HG03139 (cell line): ENCODE measurements around the gene PTPRN2.
A peak's percentile ranks its signal among the peaks of the same experiment; 100 is the strongest.

ENCODE experiments used
- ATAC-seq: cut with Tn5 transposase; IDR thresholded peaks from one replicate; pipeline ENCODE4 v1.9.1; 2021; ENCODE audit not compliant: unreplicated experiment

The PTPRN2 gene

GRCh38 chr7:158556721-158557440, 30.7 kb downstream of the PTPRN2 start:
- no peak for ATAC-seq

GRCh38 chr7:158555034-158555520, 32.5 kb downstream of the PTPRN2 start:
- ATAC-seq: no peak

GRCh38 chr7:158550886-158551452, 36.7 kb downstream of the PTPRN2 start:
- no peak for ATAC-seq

DNA sequence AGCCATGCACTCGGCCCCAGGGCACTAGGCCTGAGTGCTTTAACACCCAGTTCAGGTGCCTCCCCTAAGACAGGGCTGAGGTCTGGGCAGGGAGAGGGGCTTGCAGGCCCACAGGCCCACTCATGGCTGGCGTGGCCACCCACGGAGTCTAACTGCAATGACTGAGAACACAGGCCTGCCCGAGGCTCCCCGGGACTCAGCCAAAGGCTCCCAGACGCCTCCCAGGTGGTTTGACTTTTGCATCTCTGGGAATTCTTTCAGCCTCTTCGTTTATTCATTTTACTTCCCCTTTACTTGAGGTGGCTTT, 37.3 kb downstream of the PTPRN2 start:
- no peak for ATAC-seq

DNA sequence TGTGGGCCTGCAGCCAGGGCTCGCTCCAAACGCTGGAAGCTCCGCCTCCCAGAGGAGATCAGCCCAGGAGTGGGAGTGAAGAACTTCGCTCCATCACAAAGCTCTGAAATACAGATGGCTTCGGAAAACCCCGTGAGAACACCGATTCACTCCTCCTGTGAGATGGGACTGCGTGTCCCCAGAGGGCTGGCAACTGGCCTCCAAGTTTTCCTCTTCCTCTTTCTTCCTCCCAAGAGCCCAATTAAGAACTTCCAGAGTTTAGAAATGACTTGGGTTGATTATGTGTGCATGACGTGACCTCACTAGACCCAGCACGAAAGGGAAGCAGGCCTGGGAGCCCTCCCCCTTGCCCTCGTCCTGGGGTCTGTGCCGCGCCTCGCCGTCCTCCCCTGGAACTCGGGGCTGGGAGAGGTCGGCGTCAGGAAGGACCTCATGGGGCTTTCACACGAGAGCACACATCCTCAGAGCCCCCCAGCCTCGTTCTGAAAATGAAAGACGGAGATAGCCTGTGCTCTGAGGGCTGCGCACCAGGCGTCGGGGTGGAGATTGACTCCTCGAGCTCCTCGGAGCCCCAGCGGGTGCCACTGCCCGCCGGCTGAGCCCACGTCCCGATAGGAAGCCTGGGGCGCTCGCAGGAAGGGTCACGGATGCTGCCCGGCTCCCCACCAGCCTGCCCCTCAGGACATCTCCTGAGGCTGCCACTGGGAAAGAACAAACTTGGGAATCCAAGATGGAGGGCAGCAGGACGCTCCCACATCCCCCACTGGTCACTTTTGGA, 37.8 kb downstream of the PTPRN2 start:
- ATAC-seq: no peak

- no peak for ATAC-seq
These were observed 38.4 kb downstream of the PTPRN2 start for GRCh38 chr7:158549176-158549615.

DNA sequence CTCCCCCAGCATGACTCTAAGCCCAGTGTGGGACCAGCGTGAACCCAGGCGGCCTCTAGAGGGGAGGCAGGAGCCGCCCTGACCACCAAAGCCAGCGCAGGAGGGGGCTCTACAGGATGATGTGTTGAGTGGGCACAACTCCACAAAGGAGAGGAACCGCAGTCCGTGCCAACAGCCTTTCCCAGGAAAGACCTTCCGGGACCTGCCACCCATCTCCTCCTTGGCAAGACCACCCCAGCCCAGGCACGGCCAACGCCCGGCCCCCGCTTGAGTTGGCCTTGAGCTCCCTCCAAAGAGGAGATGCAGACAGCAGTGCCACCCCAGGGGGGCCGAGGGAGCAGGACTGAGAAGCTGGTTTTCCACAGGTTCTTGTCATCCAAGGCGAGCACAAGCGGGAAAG, 38.9 kb downstream of the PTPRN2 start:
- no peak for ATAC-seq

GRCh38 chr7:158547817-158548216, 39.8 kb downstream of the PTPRN2 start:
- no peak for ATAC-seq

DNA sequence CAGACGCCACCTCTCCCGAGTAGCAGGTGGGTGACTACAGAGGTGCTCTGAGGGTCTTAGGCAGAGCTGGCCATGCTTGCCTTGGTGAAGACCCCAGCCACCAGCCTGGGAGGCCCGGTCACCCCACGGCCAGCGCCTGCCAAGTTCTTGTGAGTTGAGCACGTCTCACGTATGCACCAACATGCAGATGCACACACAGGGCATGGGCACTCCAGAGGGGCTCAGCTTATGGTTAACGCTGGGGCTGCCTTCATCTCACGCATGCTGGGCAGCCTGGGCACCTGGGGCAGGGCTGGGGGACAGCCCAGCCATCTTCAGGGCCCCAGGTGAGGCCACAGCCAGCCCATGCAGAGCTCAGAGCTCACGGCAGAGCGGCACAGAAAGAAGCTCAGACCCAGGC, 41.0 kb downstream of the PTPRN2 start:
- ATAC-seq: no peak

GRCh38 chr7:158546214-158546613, 41.4 kb downstream of the PTPRN2 start:
- no peak for ATAC-seq

DNA sequence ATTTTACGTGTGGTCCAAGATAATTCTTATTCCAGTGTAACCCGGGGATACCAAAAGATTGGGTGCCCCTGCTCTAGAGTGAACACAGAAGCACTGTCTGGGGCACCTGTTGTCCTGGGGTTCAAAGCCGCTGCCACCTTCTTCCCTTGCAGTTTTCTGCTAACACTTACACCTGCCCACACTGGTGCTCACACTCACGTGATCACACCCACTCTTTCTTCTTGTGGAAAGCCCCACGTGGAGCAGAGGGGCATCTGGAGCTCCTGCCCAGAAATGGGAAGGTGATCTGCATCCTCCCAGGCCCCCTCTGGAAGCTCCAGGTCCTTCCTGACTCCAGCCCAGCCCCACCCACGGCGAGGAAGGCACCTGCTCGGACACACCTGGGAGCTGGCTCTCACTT, 42.9 kb downstream of the PTPRN2 start:
- ATAC-seq: no peak

GRCh38 chr7:158543840-158544239, 43.8 kb downstream of the PTPRN2 start:
- ATAC-seq: no peak

GRCh38 chr7:158542651-158543566, 44.7 kb downstream of the PTPRN2 start:
- ATAC-seq: no peak

GRCh38 chr7:158541346-158542010, 46.1 kb downstream of the PTPRN2 start:
- peak; percentile 68 for ATAC-seq

DNA sequence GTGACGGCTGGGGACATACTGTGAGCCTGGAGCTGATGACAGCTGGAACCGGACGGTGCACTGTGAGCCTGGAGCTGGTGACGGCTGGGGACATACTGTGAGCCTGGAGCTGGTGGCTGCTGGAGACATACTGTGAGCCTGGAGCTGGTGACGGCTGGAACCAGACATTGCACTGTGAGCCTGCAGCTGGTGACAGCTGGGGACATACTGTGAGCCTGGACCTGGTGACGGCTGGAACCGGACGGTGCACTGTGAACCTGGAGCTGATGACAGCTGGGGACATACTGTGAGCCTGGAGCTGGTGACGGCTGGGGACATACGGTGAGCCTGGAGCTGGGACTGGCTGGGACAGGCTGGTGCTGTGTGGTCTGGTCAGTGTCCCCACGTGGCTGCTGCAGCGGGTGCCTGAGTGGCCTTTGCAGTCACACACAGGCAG, 47.9 kb downstream of the PTPRN2 start:
- no peak for ATAC-seq

- ATAC-seq: no peak
These were observed 49.3 kb downstream of the PTPRN2 start for GRCh38 chr7:158538156-158538946.

GRCh38 chr7:158537516-158537882, 50.1 kb downstream of the PTPRN2 start:
- no peak for ATAC-seq

DNA sequence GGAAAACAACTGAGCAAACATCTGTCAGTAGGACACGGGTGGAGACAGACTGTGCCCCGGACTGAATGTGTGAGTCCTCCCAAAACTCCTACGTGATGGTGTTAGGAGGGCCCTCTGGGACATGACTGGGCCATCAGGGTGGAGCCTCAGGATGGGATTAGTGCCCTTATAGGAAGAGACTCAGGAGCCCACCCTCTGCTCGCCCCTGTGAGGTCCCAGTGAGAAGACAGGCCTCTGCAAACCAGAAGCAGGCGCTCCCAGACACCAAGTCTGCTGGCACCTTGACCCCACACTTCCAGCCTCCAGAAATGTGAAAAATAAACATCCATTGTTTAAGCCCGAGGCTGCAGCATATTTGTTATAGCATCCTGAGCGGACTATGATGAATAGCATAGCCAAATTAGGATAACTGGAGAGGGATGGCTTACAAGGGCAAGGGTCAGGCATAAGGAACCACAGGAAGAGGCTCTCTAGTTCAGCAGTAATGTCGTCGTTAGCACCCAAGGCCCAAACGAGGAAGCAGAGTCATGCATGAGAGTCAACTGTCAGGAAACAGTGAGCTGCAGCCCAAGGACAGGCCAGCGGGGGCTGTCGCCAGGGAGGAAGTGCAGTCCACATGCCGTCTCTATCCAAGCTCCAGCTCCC, 50.6 kb downstream of the PTPRN2 start:
- no peak for ATAC-seq

DNA sequence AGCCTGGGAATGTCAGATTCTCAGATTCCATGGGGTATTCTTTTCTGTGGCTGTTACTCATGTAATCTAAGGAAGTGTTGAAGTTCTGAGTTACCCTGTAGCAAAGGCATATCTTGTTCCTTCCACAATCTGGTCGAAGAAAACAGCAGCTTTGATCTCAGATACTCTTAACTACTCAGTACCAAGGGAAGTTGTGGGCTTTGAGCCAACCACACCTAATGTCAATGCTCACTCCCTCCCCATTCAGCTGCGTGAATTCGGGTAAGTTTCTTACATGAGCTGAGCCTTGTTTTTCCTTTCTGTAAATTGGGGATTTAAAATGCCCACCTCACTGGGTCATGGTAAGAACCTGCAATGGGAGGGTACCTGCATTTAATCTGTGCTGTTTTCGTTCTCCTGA, 52.5 kb downstream of the PTPRN2 start:
- ATAC-seq: no peak
